ENCODE measurements around the gene ERG. TPM values are rescaled to one million over a fixed set of nuclear protein-coding genes. Genes with fewer than 3 reads are reported as not detected.

The ERG gene
- polyA plus RNA-seq, 1 of the 3 experiments (the other 2 are of a cell fraction): not detected

GRCh38 chr21:38476385-38476784 is 21.9 kb downstream of the ERG start:
- no peak overlapping the region for H2AFZ ChIP-seq (ENCODE audit: low read depth)
- H3K27ac ChIP-seq (ENCODE audit: low read depth in 2 of 2, low read length in 1 of 2): no peak overlapping the region
- no peaks in the 10 kb centered on the region for H3K9me3 ChIP-seq
- TF ChIP-seq, protein P1, sequence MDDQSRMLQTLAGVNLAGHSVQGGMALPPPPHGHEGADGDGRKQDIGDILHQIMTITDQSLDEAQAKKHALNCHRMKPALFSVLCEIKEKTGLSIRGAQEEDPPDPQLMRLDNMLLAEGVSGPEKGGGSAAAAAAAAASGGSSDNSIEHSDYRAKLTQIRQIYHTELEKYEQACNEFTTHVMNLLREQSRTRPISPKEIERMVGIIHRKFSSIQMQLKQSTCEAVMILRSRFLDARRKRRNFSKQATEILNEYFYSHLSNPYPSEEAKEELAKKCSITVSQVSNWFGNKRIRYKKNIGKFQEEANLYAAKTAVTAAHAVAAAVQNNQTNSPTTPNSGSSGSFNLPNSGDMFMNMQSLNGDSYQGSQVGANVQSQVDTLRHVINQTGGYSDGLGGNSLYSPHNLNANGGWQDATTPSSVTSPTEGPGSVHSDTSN (IDR thresholded peaks at IDR 0.05): no peak
- TF ChIP-seq NRF1 (IDR thresholded peaks at IDR 0.05; ENCODE audit: low read depth, low read length) (no peak), RCOR1 (IDR thresholded peaks at IDR 0.05; ENCODE audit: low read length) (no peak), GATA2 (CRISPR knock-in tag; IDR thresholded peaks at IDR 0.05) (no peak)
- TF ChIP-seq, protein P2, sequence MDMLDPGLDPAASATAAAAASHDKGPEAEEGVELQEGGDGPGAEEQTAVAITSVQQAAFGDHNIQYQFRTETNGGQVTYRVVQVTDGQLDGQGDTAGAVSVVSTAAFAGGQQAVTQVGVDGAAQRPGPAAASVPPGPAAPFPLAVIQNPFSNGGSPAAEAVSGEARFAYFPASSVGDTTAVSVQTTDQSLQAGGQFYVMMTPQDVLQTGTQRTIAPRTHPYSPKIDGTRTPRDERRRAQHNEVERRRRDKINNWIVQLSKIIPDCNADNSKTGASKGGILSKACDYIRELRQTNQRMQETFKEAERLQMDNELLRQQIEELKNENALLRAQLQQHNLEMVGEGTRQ (IDR thresholded peaks at IDR 0.05; ENCODE audit: borderline replicate concordance, low read depth, low read length): no peak
- no peak for DNase-seq
- H3K4me3 ChIP-seq (ENCODE audit: low read depth in 2 of 2, low read length in 1 of 2): no peak overlapping the region
- no peaks in the 10 kb centered on the region for H4K20me1 ChIP-seq (ENCODE audit: insufficient read depth)
- H3K79me2 ChIP-seq (ENCODE audit: insufficient read depth): no peaks in the 10 kb centered on the region
- no peak overlapping the region for H3K9ac ChIP-seq
- H3K4me1 ChIP-seq (ENCODE audit: control insufficient read depth in 1 of 2, insufficient read depth in 2 of 2, low read depth in 1 of 2, low read length in 1 of 2): no peaks in the 10 kb centered on the region
- no peaks in the 10 kb centered on the region for H3F3A ChIP-seq (replicated peaks; ENCODE audit: insufficient read depth)
- WGBS (ENCODE audit: low lambda C conversion rate): 90% methylated on average over 11 of the region's 12 CpGs
- no peaks in the 10 kb centered on the region for H3K36me3 ChIP-seq (replicated peaks in 1 of 2; ENCODE audit: control insufficient read depth in 1 of 2, insufficient read depth in 2 of 2, low read length in 1 of 2)
- CTCF ChIA-PET: no interaction called here
- POLR2A ChIA-PET: no interaction called here
- no peaks in the 10 kb centered on the region for H3K9me2 ChIP-seq
- H3K4me2 ChIP-seq: no peak overlapping the region
- no peaks in the 10 kb centered on the region for H3K27me3 ChIP-seq (ENCODE audit: insufficient read depth)

DNA sequence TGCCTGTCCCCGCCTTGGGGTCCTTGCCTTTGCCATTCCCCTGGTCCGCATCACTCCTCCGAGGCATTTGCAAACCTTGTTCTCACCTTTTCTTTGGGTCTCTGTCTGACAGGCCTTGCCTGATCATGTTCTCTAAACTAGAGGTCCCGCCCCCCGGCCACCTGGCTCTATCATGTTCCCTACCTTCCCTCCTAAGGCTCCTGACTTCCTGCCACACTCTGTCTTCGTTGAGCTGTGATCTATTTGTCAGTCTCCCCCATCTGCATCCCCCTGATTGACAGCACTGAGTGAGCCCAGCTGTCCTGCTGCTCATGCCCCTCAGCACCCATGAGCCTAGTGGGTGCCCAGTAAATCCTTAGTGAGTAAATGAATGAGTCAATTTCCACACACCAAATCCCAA is 22.8 kb downstream of the ERG start:
- ChIA-PET CTCF (no interaction called here), POLR2A (no interaction called here)
- Histone ChIP-seq H3K36me3 (replicated peaks in 1 of 2; ENCODE audit: control insufficient read depth in 1 of 2, insufficient read depth in 2 of 2, low read length in 1 of 2) (no peaks in the 10 kb centered on the region), H3K9me3 (no peaks in the 10 kb centered on the region), H3K4me3 (ENCODE audit: low read depth in 2 of 2, low read length in 1 of 2) (no peak overlapping the region), H3K9me2 (no peaks in the 10 kb centered on the region), H3K9ac (no peak overlapping the region), H3K27me3 (ENCODE audit: insufficient read depth) (no peaks in the 10 kb centered on the region), H3K79me2 (ENCODE audit: insufficient read depth) (no peaks in the 10 kb centered on the region), H3K4me2 (no peak overlapping the region), H3F3A (replicated peaks; ENCODE audit: insufficient read depth) (no peaks in the 10 kb centered on the region), H3K27ac (ENCODE audit: low read depth in 2 of 2, low read length in 1 of 2) (no peak overlapping the region), H4K20me1 (ENCODE audit: insufficient read depth) (no peaks in the 10 kb centered on the region), H3K4me1 (ENCODE audit: control insufficient read depth in 1 of 2, insufficient read depth in 2 of 2, low read depth in 1 of 2, low read length in 1 of 2) (peaks cover 0 to 6% of the 10 kb centered on the region in 2 experiments; a peak in 2 of 4 replicates), H2AFZ (ENCODE audit: low read depth) (no peak overlapping the region)
- TF ChIP-seq MXI1 (IDR thresholded peaks at IDR 0.05; ENCODE audit: low read depth, low read length): no peak
- TF ChIP-seq GATA2 (CRISPR knock-in tag; IDR thresholded peaks at IDR 0.05): no peak
- 83% methylated on average over 6 of the region's 6 CpGs for whole genome bisulfite sequencing (ENCODE audit: low lambda C conversion rate)
- no peak for DNase-seq

DNA sequence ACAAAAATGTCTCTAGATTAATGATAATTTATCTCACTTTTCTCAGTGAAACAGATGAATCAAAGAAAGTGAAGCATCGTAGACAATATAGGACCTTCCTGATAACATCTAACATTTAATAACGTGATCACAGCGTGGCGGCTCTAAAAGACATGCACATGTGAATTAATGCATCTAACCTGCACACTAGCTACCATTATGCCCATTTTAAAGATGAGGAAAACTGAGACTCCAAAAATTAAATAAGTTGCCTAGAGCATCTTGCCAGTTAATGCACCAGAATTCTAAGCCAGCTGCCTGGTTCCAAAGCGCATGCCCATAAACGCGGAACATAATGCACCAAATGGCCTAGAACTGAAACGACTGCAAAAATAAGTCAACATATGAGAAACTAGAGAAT is 23.5 kb downstream of the ERG start:
- no peak overlapping the region for H3K4me2 ChIP-seq
- ChIA-PET CTCF (no interaction called here), POLR2A (no interaction called here)
- no peak for DNase-seq
- no peak overlapping the region for H2AFZ ChIP-seq (ENCODE audit: low read depth)
- no peaks in the 10 kb centered on the region for H3K9me2 ChIP-seq
- no peaks in the 10 kb centered on the region for H4K20me1 ChIP-seq (ENCODE audit: insufficient read depth)
- no peaks in the 10 kb centered on the region for H3K27me3 ChIP-seq (ENCODE audit: insufficient read depth)
- H3K9me3 ChIP-seq: no peaks in the 10 kb centered on the region
- TF ChIP-seq RCOR1 (IDR thresholded peaks at IDR 0.05; ENCODE audit: low read length): no peak
- TF ChIP-seq, protein P3, sequence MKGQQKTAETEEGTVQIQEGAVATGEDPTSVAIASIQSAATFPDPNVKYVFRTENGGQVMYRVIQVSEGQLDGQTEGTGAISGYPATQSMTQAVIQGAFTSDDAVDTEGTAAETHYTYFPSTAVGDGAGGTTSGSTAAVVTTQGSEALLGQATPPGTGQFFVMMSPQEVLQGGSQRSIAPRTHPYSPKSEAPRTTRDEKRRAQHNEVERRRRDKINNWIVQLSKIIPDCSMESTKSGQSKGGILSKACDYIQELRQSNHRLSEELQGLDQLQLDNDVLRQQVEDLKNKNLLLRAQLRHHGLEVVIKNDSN (IDR thresholded peaks at IDR 0.05; ENCODE audit: borderline replicate concordance, low read depth): no peak
- TF ChIP-seq MEF2A (IDR thresholded peaks at IDR 0.05; ENCODE audit: borderline replicate concordance, low read depth): no peak
- TF ChIP-seq YY1 (IDR thresholded peaks at IDR 0.05; ENCODE audit: low read depth): no peak
- H3K4me3 ChIP-seq (ENCODE audit: low read depth in 2 of 2, low read length in 1 of 2): no peak overlapping the region
- H3K27ac ChIP-seq (ENCODE audit: low read depth in 2 of 2, low read length in 1 of 2): no peak overlapping the region
- no peaks in the 10 kb centered on the region for H3K36me3 ChIP-seq (replicated peaks in 1 of 2; ENCODE audit: control insufficient read depth in 1 of 2, insufficient read depth in 2 of 2, low read length in 1 of 2)
- no peak overlapping the region for H3K9ac ChIP-seq
- WGBS (ENCODE audit: low lambda C conversion rate): 87% methylated on average over 8 of the region's 8 CpGs
- H3F3A ChIP-seq (replicated peaks; ENCODE audit: insufficient read depth): no peaks in the 10 kb centered on the region
- H3K4me1 ChIP-seq (ENCODE audit: control insufficient read depth in 1 of 2, insufficient read depth in 2 of 2, low read depth in 1 of 2, low read length in 1 of 2): peaks cover 0 to 7% of the 10 kb centered on the region in 2 experiments; a peak in 2 of 4 replicates
- no peaks in the 10 kb centered on the region for H3K79me2 ChIP-seq (ENCODE audit: insufficient read depth)
